NCI-H524 treated with DMSO at 0.1 percent for 48 hours (cell line): Measurements from ENCODE around the gene ADGRB3.
"Not testable (repeated sequence)": the region's sequence is repeated elsewhere in the genome, so short reads cannot be mapped to it uniquely, and the experiment has no call there.

ENCODE experiments used
- DNase-seq: peaks from one replicate; lab custom pipeline; 2025; lab: John Stamatoyannopoulos, UW

ADGRB3 gene

GRCh38 chr6:68958327-68958726, 323.2 kb downstream of the ADGRB3 start:
- no peak for DNase-seq

- DNase-seq: no peak
Measured at GRCh38 chr6:68967549-68968300, 332.6 kb downstream of the ADGRB3 start.

- DNase-seq: no peak
Measured at GRCh38 chr6:68968301-68968649, 333.2 kb downstream of the ADGRB3 start.

GRCh38 chr6:68973066-68973465, 338.0 kb downstream of the ADGRB3 start:
- no peak for DNase-seq

GRCh38 chr6:68975064-68975463, 340.0 kb downstream of the ADGRB3 start:
- DNase-seq: peak; percentile 25

- DNase-seq: no peak
Measured at GRCh38 chr6:68975816-68976215, 340.7 kb downstream of the ADGRB3 start.

GRCh38 chr6:68976260-68976659, 341.2 kb downstream of the ADGRB3 start:
- no peak for DNase-seq

GRCh38 chr6:68978411-68978810, 343.3 kb downstream of the ADGRB3 start:
- no peak for DNase-seq

GRCh38 chr6:68981668-68982067, 346.6 kb downstream of the ADGRB3 start:
- DNase-seq: not testable (repeated sequence)

- no peak for DNase-seq
Measured at GRCh38 chr6:68988698-68989097, 353.6 kb downstream of the ADGRB3 start.

- peak; percentile 36 for DNase-seq
Measured at GRCh38 chr6:68990317-68990716, 355.2 kb downstream of the ADGRB3 start.

- no peak for DNase-seq
Measured at GRCh38 chr6:68993911-68994310, 358.8 kb downstream of the ADGRB3 start.

GRCh38 chr6:68994521-68994920, 359.4 kb downstream of the ADGRB3 start:
- DNase-seq: no peak

- DNase-seq: no peak
Measured at GRCh38 chr6:69005199-69005598, 370.1 kb downstream of the ADGRB3 start.

GRCh38 chr6:69007781-69008180, 372.7 kb downstream of the ADGRB3 start:
- DNase-seq: no peak

- no peak for DNase-seq
Measured at GRCh38 chr6:69012211-69012610, 377.1 kb downstream of the ADGRB3 start.

- DNase-seq: no peak
Measured at GRCh38 chr6:69012876-69013275, 377.8 kb downstream of the ADGRB3 start.

GRCh38 chr6:69018906-69019305, 383.8 kb downstream of the ADGRB3 start:
- no peak for DNase-seq

- DNase-seq: no peak
Measured at GRCh38 chr6:69019832-69020231, 384.8 kb downstream of the ADGRB3 start.

GRCh38 chr6:69022993-69023392, 387.9 kb downstream of the ADGRB3 start:
- no peak for DNase-seq

- no peak for DNase-seq
Measured at GRCh38 chr6:69026243-69026642, 391.2 kb downstream of the ADGRB3 start.

- DNase-seq: no peak
Measured at GRCh38 chr6:69026715-69027114, 391.6 kb downstream of the ADGRB3 start.

- no peak for DNase-seq
Measured at GRCh38 chr6:69027861-69028260, 392.8 kb downstream of the ADGRB3 start.

GRCh38 chr6:69038841-69039240, 403.8 kb downstream of the ADGRB3 start:
- DNase-seq: no peak
